Measurements from ENCODE around the gene CHMP2B. TPM values are rescaled to one million over a fixed set of nuclear protein-coding genes. Genes with fewer than 3 reads are reported as not detected.

Gene CHMP2B
- polyA plus RNA-seq, 1 donor from 2014 or later, result 59.3 TPM

DNA sequence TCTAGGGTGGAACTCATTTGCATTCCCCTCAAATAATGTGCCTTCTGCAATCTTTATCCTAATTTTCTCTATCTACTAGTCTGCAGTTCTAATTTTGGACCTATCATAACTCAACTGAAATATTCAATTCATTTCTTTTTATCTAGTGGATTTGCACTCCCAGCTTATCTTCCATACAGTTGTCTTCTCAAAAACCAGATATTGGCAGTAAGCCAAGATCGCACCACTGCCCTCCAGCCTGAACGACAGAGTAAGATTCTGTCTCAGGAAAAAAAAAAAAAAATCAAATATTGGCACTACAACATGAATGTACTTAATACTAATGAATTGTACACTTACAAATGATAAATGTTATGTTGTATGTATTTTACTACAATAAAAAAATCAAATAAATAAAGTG, 18.0 kb upstream of the CHMP2B start:
- Histone ChIP-seq H3K27ac (ENCODE audit: low read length) (no peak overlapping the region), H3K9me3 (ENCODE audit: low read length) (no peaks in the 10 kb centered on the region), H3K4me3 (ENCODE audit: low read length) (no peak overlapping the region)

DNA sequence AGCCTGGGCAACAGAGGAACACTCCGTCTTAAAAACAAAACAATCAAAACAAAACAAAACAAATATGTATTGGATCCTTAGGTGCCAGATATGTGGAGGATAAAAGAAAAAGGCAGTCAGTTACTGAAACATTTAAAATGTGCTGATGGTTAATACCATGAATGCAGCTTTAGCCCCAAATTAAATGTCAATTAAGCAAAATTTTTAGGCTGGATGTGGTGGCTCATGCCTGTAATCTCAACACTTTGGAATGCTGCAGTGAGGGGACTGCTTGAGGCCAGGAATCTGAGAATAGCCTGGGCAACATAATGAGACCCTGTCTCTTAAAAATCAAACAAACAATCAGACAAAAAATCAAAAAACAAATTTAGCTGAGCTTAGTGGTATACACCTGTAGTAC, 8.5 kb upstream of the CHMP2B start:
- H3K9ac ChIP-seq (ENCODE audit: low read length), result no peak overlapping the region
- H3K9me2 ChIP-seq (ENCODE audit: insufficient read depth, low read length), result no peaks in the 10 kb centered on the region
- no peaks in the 10 kb centered on the region for H4K20me1 ChIP-seq (ENCODE audit: insufficient read depth)
- no peaks in the 10 kb centered on the region for H3K27me3 ChIP-seq (ENCODE audit: insufficient read depth, low read depth, low read length)
- no peaks in the 10 kb centered on the region for H3K79me2 ChIP-seq (replicated peaks; ENCODE audit: insufficient read depth, low read length)
- H3F3A ChIP-seq (ENCODE audit: insufficient read depth, low read length, poor library complexity, severe bottlenecking), result no peaks in the 10 kb centered on the region
- H3K4me3 ChIP-seq (ENCODE audit: low read length), result no peak overlapping the region
- H3K9me3 ChIP-seq (ENCODE audit: low read length), result no peaks in the 10 kb centered on the region
- H3K36me3 ChIP-seq (ENCODE audit: insufficient read depth, low read length), result no peaks in the 10 kb centered on the region
- H2AFZ ChIP-seq (ENCODE audit: low read depth, low read length), result no peak overlapping the region
- H3K4me2 ChIP-seq (ENCODE audit: low read length), result no peak overlapping the region
- H3K27ac ChIP-seq (ENCODE audit: low read length), result no peak overlapping the region
- TF ChIP-seq REST (IDR thresholded peaks at IDR 0.05; ENCODE audit: borderline replicate concordance), result no peak
- TF ChIP-seq TAF1 (IDR thresholded peaks at IDR 0.05; ENCODE audit: low read depth), result no peak
- TF ChIP-seq EZH2 (IDR thresholded peaks at IDR 0.05; ENCODE audit: borderline replicate concordance, insufficient read depth, low read length, poor library complexity, severe bottlenecking), result no peak
- no peak for TF ChIP-seq RAD21 (conservative IDR thresholded peaks at IDR 0.05)
- no peak for TF ChIP-seq EP300 (conservative IDR thresholded peaks at IDR 0.05; ENCODE audit: poor library complexity, severe bottlenecking)
- no peak for TF ChIP-seq CTCF (IDR thresholded peaks at IDR 0.05; ENCODE audit: poor library complexity, severe bottlenecking)

More for the DNA sequence above, 18.0 kb upstream of the CHMP2B start:
- TF ChIP-seq EZH2 (IDR thresholded peaks at IDR 0.05; ENCODE audit: borderline replicate concordance, insufficient read depth, low read length, poor library complexity, severe bottlenecking) (no peak), CTCF (IDR thresholded peaks at IDR 0.05; ENCODE audit: poor library complexity, severe bottlenecking) (no peak), EP300 (conservative IDR thresholded peaks at IDR 0.05; ENCODE audit: poor library complexity, severe bottlenecking) (no peak), TAF1 (IDR thresholded peaks at IDR 0.05; ENCODE audit: low read depth) (no peak), SMC3 (conservative IDR thresholded peaks at IDR 0.05; ENCODE audit: poor library complexity) (no peak), POLR2AphosphoS5 (IDR thresholded peaks at IDR 0.05) (no peak), REST (IDR thresholded peaks at IDR 0.05; ENCODE audit: borderline replicate concordance) (no peak), MXI1 (conservative IDR thresholded peaks at IDR 0.05; ENCODE audit: poor library complexity, severe bottlenecking) (no peak), RAD21 (conservative IDR thresholded peaks at IDR 0.05) (no peak)
- Histone ChIP-seq H3F3A (ENCODE audit: insufficient read depth, low read length, poor library complexity, severe bottlenecking) (no peaks in the 10 kb centered on the region), H3K9ac (ENCODE audit: low read length) (no peak overlapping the region), H3K36me3 (ENCODE audit: insufficient read depth, low read length) (no peaks in the 10 kb centered on the region), H3K27me3 (ENCODE audit: insufficient read depth, low read depth, low read length) (no peaks in the 10 kb centered on the region), H3K79me2 (replicated peaks; ENCODE audit: insufficient read depth, low read length) (no peaks in the 10 kb centered on the region), H4K20me1 (ENCODE audit: insufficient read depth) (no peaks in the 10 kb centered on the region), H2AFZ (ENCODE audit: low read depth, low read length) (no peak overlapping the region), H3K9me2 (ENCODE audit: insufficient read depth, low read length) (no peaks in the 10 kb centered on the region), H3K4me2 (ENCODE audit: low read length) (no peak overlapping the region)
